ENCODE measurements around the gene CGB7. TPM values are rescaled to one million over a fixed set of nuclear protein-coding genes. Genes with fewer than 3 reads are reported as not detected.

The CGB7 gene
- total and polyA plus RNA-seq, 9 of the 15 experiments (the other 6 are each of a cell fraction or from before 2014, with no cell fraction given): not detected

- TF ChIP-seq, protein P1, sequence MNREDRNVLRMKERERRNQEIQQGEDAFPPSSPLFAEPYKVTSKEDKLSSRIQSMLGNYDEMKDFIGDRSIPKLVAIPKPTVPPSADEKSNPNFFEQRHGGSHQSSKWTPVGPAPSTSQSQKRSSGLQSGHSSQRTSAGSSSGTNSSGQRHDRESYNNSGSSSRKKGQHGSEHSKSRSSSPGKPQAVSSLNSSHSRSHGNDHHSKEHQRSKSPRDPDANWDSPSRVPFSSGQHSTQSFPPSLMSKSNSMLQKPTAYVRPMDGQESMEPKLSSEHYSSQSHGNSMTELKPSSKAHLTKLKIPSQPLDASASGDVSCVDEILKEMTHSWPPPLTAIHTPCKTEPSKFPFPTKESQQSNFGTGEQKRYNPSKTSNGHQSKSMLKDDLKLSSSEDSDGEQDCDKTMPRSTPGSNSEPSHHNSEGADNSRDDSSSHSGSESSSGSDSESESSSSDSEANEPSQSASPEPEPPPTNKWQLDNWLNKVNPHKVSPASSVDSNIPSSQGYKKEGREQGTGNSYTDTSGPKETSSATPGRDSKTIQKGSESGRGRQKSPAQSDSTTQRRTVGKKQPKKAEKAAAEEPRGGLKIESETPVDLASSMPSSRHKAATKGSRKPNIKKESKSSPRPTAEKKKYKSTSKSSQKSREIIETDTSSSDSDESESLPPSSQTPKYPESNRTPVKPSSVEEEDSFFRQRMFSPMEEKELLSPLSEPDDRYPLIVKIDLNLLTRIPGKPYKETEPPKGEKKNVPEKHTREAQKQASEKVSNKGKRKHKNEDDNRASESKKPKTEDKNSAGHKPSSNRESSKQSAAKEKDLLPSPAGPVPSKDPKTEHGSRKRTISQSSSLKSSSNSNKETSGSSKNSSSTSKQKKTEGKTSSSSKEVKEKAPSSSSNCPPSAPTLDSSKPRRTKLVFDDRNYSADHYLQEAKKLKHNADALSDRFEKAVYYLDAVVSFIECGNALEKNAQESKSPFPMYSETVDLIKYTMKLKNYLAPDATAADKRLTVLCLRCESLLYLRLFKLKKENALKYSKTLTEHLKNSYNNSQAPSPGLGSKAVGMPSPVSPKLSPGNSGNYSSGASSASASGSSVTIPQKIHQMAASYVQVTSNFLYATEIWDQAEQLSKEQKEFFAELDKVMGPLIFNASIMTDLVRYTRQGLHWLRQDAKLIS (CRISPR knock-in tag; IDR thresholded peaks at IDR 0.05): no peak
- no peak for TF ChIP-seq ZC3H8 (IDR thresholded peaks at IDR 0.05)
- TF ChIP-seq, protein P2, sequence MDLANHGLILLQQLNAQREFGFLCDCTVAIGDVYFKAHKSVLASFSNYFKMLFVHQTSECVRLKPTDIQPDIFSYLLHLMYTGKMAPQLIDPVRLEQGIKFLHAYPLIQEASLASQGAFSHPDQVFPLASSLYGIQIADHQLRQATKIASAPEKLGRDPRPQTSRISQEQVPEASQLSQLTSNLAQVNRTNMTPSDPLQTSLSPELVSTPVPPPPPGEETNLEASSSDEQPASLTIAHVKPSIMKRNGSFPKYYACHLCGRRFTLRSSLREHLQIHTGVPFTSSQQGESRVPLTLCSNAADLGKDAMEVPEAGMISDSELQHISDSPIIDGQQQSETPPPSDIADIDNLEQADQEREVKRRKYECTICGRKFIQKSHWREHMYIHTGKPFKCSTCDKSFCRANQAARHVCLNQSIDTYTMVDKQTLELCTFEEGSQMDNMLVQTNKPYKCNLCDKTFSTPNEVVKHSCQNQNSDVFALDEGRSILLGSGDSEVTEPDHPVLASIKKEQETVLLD (IDR thresholded peaks at IDR 0.05): 0 out of 2 replicates have a peak, but pooled peaks have one; percentile 38
- no peak for TF ChIP-seq ZNF699 (CRISPR knock-in tag; IDR thresholded peaks at IDR 0.05; ENCODE audit: insufficient replicate concordance)
- TF ChIP-seq XRCC3 (IDR thresholded peaks at IDR 0.05): no peak
- no peak for TF ChIP-seq GABPB2 (CRISPR knock-in tag; conservative IDR thresholded peaks at IDR 0.05)
- no peak for TF ChIP-seq KLF16 (IDR thresholded peaks at IDR 0.05)
- TF ChIP-seq MBD1 (CRISPR knock-in tag; IDR thresholded peaks at IDR 0.05): no peak
- no peak for TF ChIP-seq PRPF4 (IDR thresholded peaks at IDR 0.05; ENCODE audit: insufficient read depth, low read depth, low read length, poor library complexity, severe bottlenecking)
- TF ChIP-seq RBM22 (IDR thresholded peaks at IDR 0.05; ENCODE audit: low read depth, low read length, poor library complexity, severe bottlenecking): no peak
- no peak for TF ChIP-seq ZNF263 (CRISPR knock-in tag; IDR thresholded peaks at IDR 0.05; ENCODE audit: borderline replicate concordance)
- TF ChIP-seq PURB (CRISPR knock-in tag; IDR thresholded peaks at IDR 0.05; ENCODE audit: low read depth): no peak
- no peak for TF ChIP-seq ZNF584 (CRISPR knock-in tag; IDR thresholded peaks at IDR 0.05; ENCODE audit: low read depth)
- no peak for TF ChIP-seq DNMT1 (IDR thresholded peaks at IDR 0.05)
- no peak for TF ChIP-seq SLC30A9 (CRISPR knock-in tag; IDR thresholded peaks at IDR 0.05)
- no peak for TF ChIP-seq KHSRP (IDR thresholded peaks at IDR 0.05)
- peak; percentile 70 for TF ChIP-seq NR2C1 (IDR thresholded peaks at IDR 0.05)
- peak; percentile 70 for TF ChIP-seq NR2C1 (tag; IDR thresholded peaks at IDR 0.05)
- no peak for TF ChIP-seq ZNF551 (CRISPR knock-in tag; IDR thresholded peaks at IDR 0.05)
- TF ChIP-seq ZNF175 (CRISPR knock-in tag; IDR thresholded peaks at IDR 0.05; ENCODE audit: low read depth): no peak
Observed at GRCh38 chr19:49020931-49021895, 36.3 kb downstream of the CGB7 start (continued).
